ENCODE measurements around the gene FPR3. TPM values are rescaled to one million over a fixed set of nuclear protein-coding genes. Genes with fewer than 3 reads are reported as not detected.

Gene FPR3
- total RNA-seq, 1 experiment from 2014 or later, result not detected

- Histone ChIP-seq H3K4ac (ENCODE audit: low read depth, low read length) (no peak within 1 kb of the TSS), H2BK120ac (ENCODE audit: low read depth, low read length, poor library complexity, severe bottlenecking) (no peak within 1 kb of the TSS), H3T11ph (ENCODE audit: low read length) (no peak within 1 kb of the TSS), H2BK5ac (ENCODE audit: insufficient read length, low read length) (no peak within 1 kb of the TSS), H3K14ac (ENCODE audit: insufficient read depth, low read length) (no peak within 1 kb of the TSS), H3K18ac (ENCODE audit: insufficient read length, low read depth, low read length) (no peak within 1 kb of the TSS), H2BK15ac (ENCODE audit: low read depth, low read length) (no peak within 1 kb of the TSS), H3K9me3 (ENCODE audit: control insufficient read depth, low read depth, low read length) (no peaks in the 10 kb centered on the region), H3K56ac (ENCODE audit: insufficient read length, low read depth, low read length) (no peak within 1 kb of the TSS), H3K79me2 (ENCODE audit: insufficient read depth, low read length) (no peaks in the 10 kb centered on the region), H3K4me2 (ENCODE audit: insufficient read depth, insufficient read length, low read length) (peak within 1 kb of the TSS; percentile 32), H4K5ac (ENCODE audit: insufficient read length, low read depth, low read length) (no peak within 1 kb of the TSS), H2AFZ (ENCODE audit: low read length) (no peak within 1 kb of the TSS), H3K4me1 (ENCODE audit: insufficient read depth, low read length) (peaks cover 4% of the 10 kb centered on the region; the same call in 1 of the 2 replicates), H4K8ac (replicated peaks; ENCODE audit: insufficient read length, low read depth, low read length) (no peak within 1 kb of the TSS), H4K20me1 (ENCODE audit: control insufficient read depth, insufficient read depth, insufficient read length) (no peaks in the 10 kb centered on the region), H2BK12ac (ENCODE audit: insufficient read length, low read depth, low read length) (no peak within 1 kb of the TSS), H3K79me1 (ENCODE audit: insufficient read depth, low read depth, low read length, poor library complexity, severe bottlenecking) (no peaks in the 10 kb centered on the region), H3K27ac (ENCODE audit: insufficient read length, low read depth, low read length) (no peak within 1 kb of the TSS), H3K23ac (ENCODE audit: insufficient read length, low read depth, low read length) (no peak within 1 kb of the TSS), H3K9ac (ENCODE audit: extremely low read depth, insufficient read length, low read length) (no peak within 1 kb of the TSS), H2BK20ac (ENCODE audit: low read depth, low read length, poor library complexity, severe bottlenecking) (no peak within 1 kb of the TSS), H3K23me2 (ENCODE audit: insufficient read length, low read depth, low read length, poor library complexity, severe bottlenecking) (no peaks in the 10 kb centered on the region), H3K27me3 (ENCODE audit: insufficient read depth, low read length) (no peaks in the 10 kb centered on the region), H4K91ac (ENCODE audit: insufficient read length, low read depth, low read length) (no peak within 1 kb of the TSS), H2AK5ac (ENCODE audit: insufficient read length, low read length) (no peak within 1 kb of the TSS)
- H3K36me3 Mint-ChIP-seq (ENCODE audit: insufficient read depth in 1 of 3, low read depth in 3 of 3), result no peaks in the 10 kb centered on the region; a peak in 1 of 7 replicates
- WGBS (ENCODE audit: extremely low coverage, insufficient read length, low lambda C conversion rate), result no CpG with 5 or more reads among the region's 8 CpGs
- no peak within 1 kb of the TSS for H3K27ac Mint-ChIP-seq
- H3K9me3 Mint-ChIP-seq, result peaks cover 25 to 67% of the 10 kb centered on the region in 2 experiments
- peaks cover 13% of the 10 kb centered on the region for H3K27me3 Mint-ChIP-seq (ENCODE audit: low read depth)
- DNase-seq, result no peak
- no peak within 1 kb of the TSS for H3K4me3 Mint-ChIP-seq
- peaks cover 0 to 6% of the 10 kb centered on the region in 2 experiments; a peak in 2 of 4 replicates for H3K4me1 Mint-ChIP-seq
- TF ChIP-seq CTCF (conservative IDR thresholded peaks at IDR 0.05), result no peak
Measured at GRCh38 chr19:51760697-51761356, 34.1 kb upstream of the FPR3 start, which contains the start of gene FPR2. FPR2 (plus strand) TSS chr19:51761180; CDS start chr19:51768659, 7,479 bp downstream.

All from H9 (cell line).